ENCODE data around the gene LXN. TPM values are rescaled to one million over a fixed set of nuclear protein-coding genes. Genes with fewer than 3 reads are reported as not detected.
"Not testable (repeated sequence)": the region's sequence is repeated elsewhere in the genome, so short reads cannot be mapped to it uniquely, and the experiment has no call there.

The LXN gene
- total and polyA plus RNA-seq, 7 donors: 1.6 to 6.7 (median 3.2) TPM

DNA sequence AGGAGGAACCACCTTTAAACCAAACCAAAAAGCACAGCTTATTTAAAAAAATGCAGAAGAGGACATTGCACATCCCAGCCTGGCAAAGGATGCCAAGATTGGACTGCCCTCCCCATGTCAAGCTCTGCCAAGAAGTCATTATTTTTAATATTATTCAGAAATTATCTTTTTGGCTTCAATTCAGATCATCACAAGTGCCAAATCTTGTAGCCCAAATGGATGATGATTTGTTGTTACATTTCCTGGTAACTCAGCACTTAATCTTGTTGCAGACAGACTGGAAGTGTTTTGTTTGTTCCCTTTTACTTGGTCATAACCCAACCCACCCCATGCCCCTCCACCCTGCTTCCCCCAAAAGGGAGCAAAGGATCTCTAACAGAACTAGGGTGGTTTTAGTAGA is 28.1 kb upstream of the LXN start:
- ATAC-seq (no peak), DNase-seq (no peak)
- peaks cover 0 to 38% of the 10 kb centered on the region in 2 donors for H3K36me3 ChIP-seq (ENCODE audit: insufficient read depth in 1 of 2, low read depth in 1 of 2)
- no peaks in the 10 kb centered on the region for H3K4me1 ChIP-seq
- H3K4me3 ChIP-seq: no peak overlapping the region
- TF ChIP-seq, protein P1, sequence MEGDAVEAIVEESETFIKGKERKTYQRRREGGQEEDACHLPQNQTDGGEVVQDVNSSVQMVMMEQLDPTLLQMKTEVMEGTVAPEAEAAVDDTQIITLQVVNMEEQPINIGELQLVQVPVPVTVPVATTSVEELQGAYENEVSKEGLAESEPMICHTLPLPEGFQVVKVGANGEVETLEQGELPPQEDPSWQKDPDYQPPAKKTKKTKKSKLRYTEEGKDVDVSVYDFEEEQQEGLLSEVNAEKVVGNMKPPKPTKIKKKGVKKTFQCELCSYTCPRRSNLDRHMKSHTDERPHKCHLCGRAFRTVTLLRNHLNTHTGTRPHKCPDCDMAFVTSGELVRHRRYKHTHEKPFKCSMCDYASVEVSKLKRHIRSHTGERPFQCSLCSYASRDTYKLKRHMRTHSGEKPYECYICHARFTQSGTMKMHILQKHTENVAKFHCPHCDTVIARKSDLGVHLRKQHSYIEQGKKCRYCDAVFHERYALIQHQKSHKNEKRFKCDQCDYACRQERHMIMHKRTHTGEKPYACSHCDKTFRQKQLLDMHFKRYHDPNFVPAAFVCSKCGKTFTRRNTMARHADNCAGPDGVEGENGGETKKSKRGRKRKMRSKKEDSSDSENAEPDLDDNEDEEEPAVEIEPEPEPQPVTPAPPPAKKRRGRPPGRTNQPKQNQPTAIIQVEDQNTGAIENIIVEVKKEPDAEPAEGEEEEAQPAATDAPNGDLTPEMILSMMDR (IDR thresholded peaks at IDR 0.05): no peak
- H3K27ac ChIP-seq: no peak overlapping the region
- H3K9me3 ChIP-seq: no peaks in the 10 kb centered on the region
- no peaks in the 10 kb centered on the region for H3K27me3 ChIP-seq (ENCODE audit: insufficient read depth in 3 of 3, low read length in 2 of 3)
- intact Hi-C loops (cut with DNase I): no loop called here

DNA sequence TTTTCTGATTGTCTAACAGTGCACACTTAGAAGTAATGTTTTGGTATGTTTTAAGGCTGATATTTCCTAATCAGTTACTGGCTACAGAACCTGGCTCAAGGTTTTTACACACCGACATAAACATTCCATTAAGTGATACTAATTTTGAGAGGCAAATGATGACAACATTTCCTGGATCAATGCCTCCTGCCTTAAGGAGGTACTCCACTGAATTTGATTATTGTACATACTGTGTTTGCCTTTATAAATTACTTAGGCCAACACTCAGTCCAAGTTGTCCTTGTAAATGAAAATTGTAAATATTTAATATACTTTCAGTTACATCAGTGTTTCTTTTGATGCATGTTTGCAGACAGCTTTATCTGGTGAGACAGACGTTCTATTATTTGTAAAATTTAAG is 24.2 kb upstream of the LXN start:
- H3K4me3 ChIP-seq: no peak overlapping the region
- no peaks in the 10 kb centered on the region for H3K9me3 ChIP-seq
- no peak overlapping the region for H3K27ac ChIP-seq
- no peaks in the 10 kb centered on the region for H3K27me3 ChIP-seq (ENCODE audit: insufficient read depth in 3 of 3, low read length in 2 of 3)
- DNase-seq (no peak), ATAC-seq (no peak)
- no peaks in the 10 kb centered on the region for H3K4me1 ChIP-seq
- WGBS, 3 donors: 40 to 57% (median 53%) methylated on average over 2 of the region's 2 CpGs
- H3K36me3 ChIP-seq (ENCODE audit: insufficient read depth in 1 of 2, low read depth in 1 of 2): peaks cover 0 to 63% of the 10 kb centered on the region in 2 donors
- TF ChIP-seq, protein P1 (IDR thresholded peaks at IDR 0.05): no peak
- intact Hi-C loops (cut with DNase I): no loop called here

DNA sequence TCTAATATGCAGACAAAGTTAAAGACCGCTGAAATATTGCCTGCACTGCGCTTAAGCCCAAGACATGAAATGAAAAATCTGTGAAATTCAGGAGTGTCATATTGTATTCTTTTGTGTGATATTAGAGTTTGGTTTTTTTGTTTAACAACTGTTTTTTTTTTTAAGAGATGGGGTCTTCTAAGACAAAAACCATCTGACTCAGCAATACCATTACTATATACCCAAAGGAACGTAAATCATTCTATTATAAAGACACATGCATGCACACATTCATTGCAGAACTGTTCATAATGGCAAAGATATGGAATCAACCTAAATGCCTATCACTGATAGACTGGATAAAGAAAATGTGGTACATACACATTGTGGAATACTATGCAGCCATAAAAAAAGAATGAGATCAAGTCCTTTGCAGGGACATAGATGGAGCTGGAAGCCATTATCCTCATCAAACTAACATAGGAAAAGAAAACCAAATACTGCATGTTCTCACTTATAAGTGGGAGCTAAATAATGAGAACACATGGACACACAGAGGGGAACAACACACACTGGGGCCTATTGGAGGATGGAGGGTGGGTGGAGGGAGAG is 21.5 kb upstream of the LXN start:
- H3K9me3 ChIP-seq; H3K27ac ChIP-seq; DNase-seq; ATAC-seq; H3K4me1 ChIP-seq; H3K4me3 ChIP-seq; intact Hi-C loops (cut with DNase I); H3K27me3 ChIP-seq (ENCODE audit: insufficient read depth in 3 of 3, low read length in 2 of 3): not testable (repeated sequence)
- H3K36me3 ChIP-seq (ENCODE audit: insufficient read depth in 1 of 2, low read depth in 1 of 2): peaks cover 0 to 78% of the 10 kb centered on the region in 2 donors
- WGBS, 3 donors: 81 to 98% (median 97%) methylated on average over 3 of the region's 3 CpGs

DNA sequence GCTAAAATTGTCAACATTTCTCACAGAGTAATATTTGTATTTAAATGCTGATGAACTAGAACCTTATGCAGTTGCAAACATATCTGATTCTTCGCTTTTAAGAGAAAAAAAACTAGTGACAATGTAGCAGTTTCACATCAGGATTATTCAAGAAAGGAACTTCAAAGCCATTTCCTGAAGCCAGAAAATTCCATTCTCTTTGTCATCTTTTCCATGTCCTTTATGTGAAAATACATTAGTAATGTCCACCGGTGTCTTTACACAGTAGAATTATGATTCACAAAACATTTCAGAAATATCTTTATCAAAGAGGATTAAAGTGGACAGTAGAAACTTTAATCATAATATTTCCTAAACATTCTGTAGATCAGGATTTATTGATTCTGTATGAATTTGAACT is 12.7 kb upstream of the LXN start:
- Histone ChIP-seq H3K4me1 (no peaks in the 10 kb centered on the region), H3K27me3 (ENCODE audit: insufficient read depth in 3 of 3, low read length in 2 of 3) (no peaks in the 10 kb centered on the region), H3K27ac (no peak overlapping the region), H3K4me3 (no peak overlapping the region), H3K36me3 (ENCODE audit: insufficient read depth in 1 of 2, low read depth in 1 of 2) (peaks cover 0 to 63% of the 10 kb centered on the region in 2 donors), H3K9me3 (no peaks in the 10 kb centered on the region)
- WGBS, 3 donors: 89 to 92% (median 90%) methylated on average over 2 of the region's 2 CpGs
- DNase-seq (no peak), ATAC-seq (no peak)
- intact Hi-C loops (cut with DNase I): no loop called here
- TF ChIP-seq, protein P1 (IDR thresholded peaks at IDR 0.05): no peak

DNA sequence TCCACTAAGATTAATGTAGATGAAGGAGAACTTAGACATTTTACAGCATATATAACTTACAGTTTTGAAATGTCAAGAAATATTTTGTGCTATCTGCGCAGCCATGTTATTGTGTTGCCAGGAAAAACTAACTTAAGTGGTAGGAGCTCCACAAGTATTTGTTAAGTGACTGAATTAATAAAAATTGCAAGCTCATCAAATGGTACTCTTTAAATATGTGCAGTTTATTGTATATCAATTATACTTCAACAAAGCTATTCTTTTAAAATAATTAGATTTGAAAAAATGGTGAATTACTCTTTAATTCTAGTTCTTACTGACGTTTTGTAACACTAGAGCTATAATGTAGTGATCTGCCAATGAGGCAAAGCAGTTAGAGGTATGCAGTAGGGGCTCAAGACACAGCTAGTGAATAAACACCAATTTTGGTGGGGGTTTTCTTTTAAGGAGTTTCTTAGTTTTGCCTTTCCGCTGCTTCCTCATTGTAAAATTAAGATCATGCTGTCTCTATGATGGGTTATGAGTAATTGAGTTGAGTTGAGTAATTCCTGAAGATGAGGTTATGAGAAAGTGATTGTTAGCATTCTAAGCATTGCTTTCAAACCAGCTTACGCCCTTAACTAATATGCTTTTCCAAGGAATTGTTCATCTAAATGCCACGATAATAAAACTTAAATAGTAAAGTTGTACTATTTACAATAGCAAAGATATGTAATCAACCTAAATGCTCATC is 10.9 kb upstream of the LXN start:
- no peak for DNase-seq
- Histone ChIP-seq H3K36me3 (ENCODE audit: insufficient read depth in 1 of 2, low read depth in 1 of 2) (peaks cover 0 to 72% of the 10 kb centered on the region in 2 donors), H3K9me3 (no peaks in the 10 kb centered on the region), H3K27me3 (ENCODE audit: insufficient read depth in 3 of 3, low read length in 2 of 3) (no peaks in the 10 kb centered on the region), H3K27ac (no peak overlapping the region), H3K4me3 (no peak overlapping the region), H3K4me1 (no peaks in the 10 kb centered on the region)
- 83 to 95% (median 94%) methylated on average over 5 of the region's 5 CpGs for WGBS, 3 donors
- no peak for ATAC-seq
- TF ChIP-seq, protein P1 (IDR thresholded peaks at IDR 0.05): no peak
- intact Hi-C loops (cut with DNase I): no loop called here
